IMR-90 (cell line): Measurements from ENCODE around the gene CARMIL1.

ENCODE experiments used
- CEBPB ChIP-seq: IDR thresholded peaks from 2 replicates; pipeline ENCODE4 v1.6.1; 2012; ENCODE audit warnings: low read depth, low read length, improper control_type of control experiment
- FOS ChIP-seq: fragments of 150-350 bp; IDR thresholded peaks from 2 replicates; pipeline ENCODE4 v1.6.1; 2016; ENCODE audit warnings: low read depth, low read length
- RAD21 ChIP-seq: IDR thresholded peaks from 2 replicates; pipeline ENCODE4 v1.6.1; 2012; ENCODE audit warnings: low read length, improper control_type of control experiment
- RFX5 ChIP-seq: IDR thresholded peaks from 2 replicates; pipeline ENCODE4 v1.8.0; 2012; ENCODE audit warnings: low read depth, mild to moderate bottlenecking, low read length, moderate library complexity
- TF ChIP-seq, protein P1 (sequence below): conservative IDR thresholded peaks from 2 replicates; pipeline ENCODE4 v1.5.1; 2012; ENCODE audit warnings: mild to moderate bottlenecking, low read depth, low read length, improper control_type of control experiment

DNA sequence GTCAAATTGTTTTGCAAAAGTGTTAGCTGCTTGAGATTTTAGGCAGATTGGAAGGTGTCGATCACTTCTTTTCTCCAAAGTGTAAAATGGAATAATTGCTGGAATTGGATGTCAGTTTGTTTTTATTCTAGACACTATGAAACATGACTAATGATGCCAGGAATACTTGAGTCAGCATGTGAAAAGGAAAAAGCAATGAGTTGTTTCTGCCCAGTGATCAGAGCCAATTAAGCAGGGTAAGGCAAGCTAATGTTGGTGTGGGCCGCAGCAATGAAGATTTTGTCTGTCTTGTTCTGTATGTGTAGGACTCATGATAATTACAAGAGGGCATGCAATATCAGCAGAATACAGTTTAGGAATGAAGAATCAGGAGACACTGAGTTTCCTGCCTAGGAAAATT is 110.3 kb downstream of the CARMIL1 start:
- TF ChIP-seq, protein P1, sequence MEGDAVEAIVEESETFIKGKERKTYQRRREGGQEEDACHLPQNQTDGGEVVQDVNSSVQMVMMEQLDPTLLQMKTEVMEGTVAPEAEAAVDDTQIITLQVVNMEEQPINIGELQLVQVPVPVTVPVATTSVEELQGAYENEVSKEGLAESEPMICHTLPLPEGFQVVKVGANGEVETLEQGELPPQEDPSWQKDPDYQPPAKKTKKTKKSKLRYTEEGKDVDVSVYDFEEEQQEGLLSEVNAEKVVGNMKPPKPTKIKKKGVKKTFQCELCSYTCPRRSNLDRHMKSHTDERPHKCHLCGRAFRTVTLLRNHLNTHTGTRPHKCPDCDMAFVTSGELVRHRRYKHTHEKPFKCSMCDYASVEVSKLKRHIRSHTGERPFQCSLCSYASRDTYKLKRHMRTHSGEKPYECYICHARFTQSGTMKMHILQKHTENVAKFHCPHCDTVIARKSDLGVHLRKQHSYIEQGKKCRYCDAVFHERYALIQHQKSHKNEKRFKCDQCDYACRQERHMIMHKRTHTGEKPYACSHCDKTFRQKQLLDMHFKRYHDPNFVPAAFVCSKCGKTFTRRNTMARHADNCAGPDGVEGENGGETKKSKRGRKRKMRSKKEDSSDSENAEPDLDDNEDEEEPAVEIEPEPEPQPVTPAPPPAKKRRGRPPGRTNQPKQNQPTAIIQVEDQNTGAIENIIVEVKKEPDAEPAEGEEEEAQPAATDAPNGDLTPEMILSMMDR = no peak
- no peak for TF ChIP-seq RFX5
- TF ChIP-seq RAD21 = no peak
- no peak for TF ChIP-seq CEBPB
- no peak for TF ChIP-seq FOS
